Nasal cavity respiratory epithelium epithelial cell of viscerocranial mucosa (primary cell): Measurements from ENCODE around the gene OR2T27. TPM values are rescaled to one million over a fixed set of nuclear protein-coding genes. Genes with fewer than 3 reads are reported as not detected.

Source experiments
- total RNA-seq: library from RNA; depleted of rRNA; stranded (reverse); fragments of >200 nt; gene quantifications from 2 replicates; pipeline ENCODE4 v1.2.3, GENCODE V29; 2014

OR2T27 gene
- total RNA-seq, result not detected in 2 replicates

GRCh38 chr1:248655354-248655753, at the start of gene OR2T27:
OR2T27 (minus strand) TSS chr1:248655528; CDS start chr1:248650884, 4,644 bp downstream.

GRCh38 chr1:248702714-248703113, 47.4 kb upstream of the OR2T27 start, which contains the start of gene OR14I1:
OR14I1 (minus strand) TSS chr1:248702766.

GRCh38 chr1:248645178-248645577, 10.2 kb downstream of the OR2T27 start, which contains the start of gene OR2T35:
OR2T35 (minus strand) TSS chr1:248645278; CDS start chr1:248639258, 6,020 bp downstream.

GRCh38 chr1:248634991-248635390, 20.3 kb downstream of the OR2T27 start, which contains the start of gene OR2T11:
OR2T11 (minus strand) TSS chr1:248635091; CDS start chr1:248627128, 7,963 bp downstream.

Other genes starting within 250 kb of the OR2T27 start
- gene OR2T2, start 209.9 kb downstream of the OR2T27 start, total RNA-seq, result not detected in 2 replicates
- not detected in 2 replicates for gene OR2T3, start 182.2 kb downstream of the OR2T27 start, total RNA-seq
- gene OR2T5, start 166.9 kb downstream of the OR2T27 start, total RNA-seq, result not detected in 2 replicates
- gene OR2G6, start 147.5 kb downstream of the OR2T27 start, total RNA-seq, result not detected in 2 replicates
- not detected in 2 replicates for gene OR2T29, start 92.8 kb downstream of the OR2T27 start, total RNA-seq
- gene OR2T34, start 80.8 kb downstream of the OR2T27 start, total RNA-seq, result not detected in 2 replicates
- gene OR2T10, start 57.8 kb downstream of the OR2T27 start, total RNA-seq, result not detected in 2 replicates
- not detected in 2 replicates for gene OR2T11, start 20.4 kb downstream of the OR2T27 start, total RNA-seq
- gene OR2T35, start 10.2 kb downstream of the OR2T27 start, total RNA-seq, result not detected in 2 replicates
- not detected in 2 replicates for gene OR14I1, start 47.2 kb upstream of the OR2T27 start, total RNA-seq
- gene LYPD8, start 100.2 kb upstream of the OR2T27 start, total RNA-seq, result not detected in 2 replicates
- 20.2 and 27.3 TPM in 2 replicates for gene SH3BP5L, start 170.4 kb upstream of the OR2T27 start, total RNA-seq
- 24.4 and 27.3 TPM in 2 replicates for gene ZNF672, start 182.7 kb upstream of the OR2T27 start, total RNA-seq
- 13.0 and 21.4 TPM in 2 replicates for gene ZNF692, start 203.6 kb upstream of the OR2T27 start, total RNA-seq